DOHH2 (cell line): ENCODE data around the gene EAF1.

Source experiments
- H3F3A ChIP-seq: fragments of 200-600 bp; sonication (generic), shearing (Covaris generic); 2 replicates; pipeline ENCODE4 v1.6.0; 2016; ENCODE audit warnings: antibody characterized with exemption, mild to moderate bottlenecking; ENCODE audit not compliant: control insufficient read depth, insufficient read depth
- H3K27ac ChIP-seq: fragments of 200-600 bp; sonication (generic); 2 replicates; pipeline ENCODE4 v1.5.1; 2014; ENCODE audit warnings: low read depth, mild to moderate bottlenecking, low read length, moderate library complexity
- H3K27me3 ChIP-seq: fragments of 200-600 bp; sonication (generic); 2 replicates; pipeline ENCODE4 v1.6.1; 2014; ENCODE audit warnings: mild to moderate bottlenecking, low read length, mixed read lengths; ENCODE audit not compliant: control insufficient read depth
- H3K36me3 ChIP-seq: fragments of 200-600 bp; sonication (generic); 2 replicates; pipeline ENCODE4 v1.6.1; 2014; ENCODE audit warnings: mild to moderate bottlenecking, low read length, moderate library complexity, mixed read lengths; ENCODE audit not compliant: control insufficient read depth
- H3K4me1 ChIP-seq: fragments of 200-600 bp; sonication (generic); 2 replicates; pipeline ENCODE4 v1.6.1; 2014; ENCODE audit warnings: mild to moderate bottlenecking, low read length, mixed read lengths; ENCODE audit not compliant: control insufficient read depth
- H3K4me2 ChIP-seq: fragments of 200-600 bp; sonication (generic); 2 replicates; pipeline ENCODE4 v1.6.0; 2014; ENCODE audit warnings: mild to moderate bottlenecking, low read length, moderate library complexity
- H3K4me3 ChIP-seq: fragments of 200-600 bp; sonication (generic); 2 replicates; pipeline ENCODE4 v1.5.1; 2014; ENCODE audit warnings: mild to moderate bottlenecking, low read length, mixed read lengths
- H3K79me2 ChIP-seq: fragments of 200-600 bp; sonication (generic); 2 replicates; pipeline ENCODE4 v1.6.1; 2014; ENCODE audit warnings: mild to moderate bottlenecking, low read length, mixed read lengths; ENCODE audit not compliant: control insufficient read depth
- H3K9me2 ChIP-seq: fragments of 200-600 bp; sonication (generic); replicated peaks from 2 replicates; pipeline ENCODE4 v1.6.1; 2014; ENCODE audit warnings: mild to moderate bottlenecking, low read length, mixed read lengths; ENCODE audit not compliant: control insufficient read depth
- H3K9me3 ChIP-seq: fragments of 200-600 bp; sonication (generic); 2 replicates; pipeline ENCODE4 v1.6.1; 2014; ENCODE audit warnings: antibody characterized with exemption, low read length, mixed read lengths; ENCODE audit not compliant: control insufficient read depth, insufficient read depth
- H4K20me1 ChIP-seq: fragments of 200-600 bp; sonication (generic); 2 replicates; pipeline ENCODE4 v1.6.0; 2014; ENCODE audit warnings: low read depth, mild to moderate bottlenecking, antibody characterized with exemption, low read length, moderate library complexity; ENCODE audit not compliant: control insufficient read depth, insufficient read depth
- CTCF ChIP-seq: fragments of 200-600 bp; sonication (generic); IDR thresholded peaks from one replicate; pipeline ENCODE4 v1.5.1; 2014; ENCODE audit warnings: antibody characterized with exemption, mild to moderate bottlenecking, low read depth, low read length; ENCODE audit not compliant: poor library complexity, severe bottlenecking
- EZH2phosphoT487 ChIP-seq: fragments of 200-600 bp; sonication (generic); IDR thresholded peaks from 2 replicates; pipeline ENCODE4 v1.6.1; 2017; ENCODE audit warnings: borderline replicate concordance, mild to moderate bottlenecking, antibody characterized with exemption, low read length, moderate library complexity, mixed read lengths

Gene EAF1

GRCh38 chr3:15404767-15405166, 22.6 kb upstream of the EAF1 start:
- Histone ChIP-seq H3K4me3 (no peak overlapping the region), H3K4me1 (peaks cover 20% of the 10 kb centered on the region), H4K20me1 (no peaks in the 10 kb centered on the region), H3K27me3 (no peaks in the 10 kb centered on the region), H3K79me2 (no peaks in the 10 kb centered on the region), H3K9me3 (no peaks in the 10 kb centered on the region), H3K36me3 (peaks cover 5% of the 10 kb centered on the region; the same call in 1 of the 2 replicates), H3K4me2 (no peak overlapping the region), H3K27ac (no peak overlapping the region), H3K9me2 (no peaks in the 10 kb centered on the region), H3F3A (peaks cover 6% of the 10 kb centered on the region; the same call in 1 of the 2 replicates)
- TF ChIP-seq EZH2phosphoT487 (no peak), CTCF (no peak)

GRCh38 chr3:15405448-15406050, 21.8 kb upstream of the EAF1 start:
- Histone ChIP-seq H3K4me3 (no peak overlapping the region), H3K27ac (no peak overlapping the region), H3K36me3 (peaks cover 9% of the 10 kb centered on the region), H3K79me2 (no peaks in the 10 kb centered on the region), H4K20me1 (no peaks in the 10 kb centered on the region), H3K9me2 (no peaks in the 10 kb centered on the region), H3F3A (peaks cover 6% of the 10 kb centered on the region; the same call in 1 of the 2 replicates), H3K4me2 (no peak overlapping the region), H3K9me3 (no peaks in the 10 kb centered on the region), H3K4me1 (peaks cover 13% of the 10 kb centered on the region), H3K27me3 (no peaks in the 10 kb centered on the region)
- no peak for TF ChIP-seq EZH2phosphoT487
- peak; percentile 74 for TF ChIP-seq CTCF

GRCh38 chr3:15409239-15409638, 18.2 kb upstream of the EAF1 start:
- Histone ChIP-seq H3K4me2 (no peak overlapping the region), H3K79me2 (no peaks in the 10 kb centered on the region), H3K9me2 (no peaks in the 10 kb centered on the region), H4K20me1 (no peaks in the 10 kb centered on the region), H3K9me3 (no peaks in the 10 kb centered on the region), H3K36me3 (peaks cover 29% of the 10 kb centered on the region), H3K4me3 (no peak overlapping the region), H3K4me1 (peaks cover 10% of the 10 kb centered on the region), H3K27me3 (no peaks in the 10 kb centered on the region), H3K27ac (no peak overlapping the region), H3F3A (0 out of 2 replicates have a peak, but pooled peaks cover 6% of the 10 kb centered on the region)
- TF ChIP-seq CTCF = no peak
